H1 (cell line): ENCODE measurements around the gene ELL2. TPM values are rescaled to one million over a fixed set of nuclear protein-coding genes. Genes with fewer than 3 reads are reported as not detected.

Experiments used
- CTCF ChIA-PET: fragments of 300-600 bp; sonication (Branson Sonifier 250); formaldehyde crosslinking; loops from one replicate; lab custom pipeline; 2021; ENCODE audit not compliant: partially characterized antibody; lab: Charles Lee
- POLR2A ChIA-PET: fragments of 300-600 bp; sonication (Branson Sonifier 250); formaldehyde crosslinking; loops from one replicate; lab custom pipeline; 2021; ENCODE audit warnings: inconsistent platforms; ENCODE audit not compliant: partially characterized antibody; lab: Charles Lee
- DNase-seq, 2 experiments: peaks; one replicate each; pipeline versions ENCODE4 v3.0.0 to v3.0.0-alpha.2; 2010 to 2022; ENCODE audit warnings: low spot score in 2 of 2, low read depth in 1 of 2, mixed read lengths in 1 of 2
- FAIRE-seq: peaks from 2 replicates; lab custom pipeline; 2011; peaks lifted over from hg19 to GRCh38; lab: Jason Lieb, UNC
- H2AFZ ChIP-seq: 2 replicates; pipeline ENCODE4 v1.8.1; 2012; ENCODE audit warnings: low read length, inconsistent platforms
- H2AK5ac ChIP-seq: 2 replicates; pipeline ENCODE4 v1.6.1; 2013; ENCODE audit warnings: low read depth, low read length
- H2BK120ac ChIP-seq: replicated peaks from 2 replicates; pipeline ENCODE3; 2013; ENCODE audit warnings: low read depth, low read length, inconsistent platforms
- H2BK12ac ChIP-seq: 2 replicates; pipeline ENCODE4 v1.6.1; 2013; ENCODE audit warnings: low read depth, low read length
- H2BK15ac ChIP-seq: 2 replicates; pipeline ENCODE4 v1.6.1; 2013; ENCODE audit warnings: low read length
- H2BK20ac ChIP-seq: 2 replicates; pipeline ENCODE4 v1.6.1; 2013; ENCODE audit warnings: low read length
- H2BK5ac ChIP-seq: 2 replicates; pipeline ENCODE4 v1.6.1; 2013; ENCODE audit warnings: low read depth, low read length
- H3K14ac ChIP-seq: 2 replicates; pipeline ENCODE4 v1.6.1; 2013; ENCODE audit warnings: inconsistent platforms; ENCODE audit not compliant: insufficient read length
- H3K18ac ChIP-seq: 2 replicates; pipeline ENCODE4 v1.6.1; 2013; ENCODE audit warnings: low read length; ENCODE audit errors: extremely low read depth
- H3K23ac ChIP-seq: 2 replicates; pipeline ENCODE4 v1.6.1; 2013; ENCODE audit warnings: inconsistent platforms; ENCODE audit not compliant: insufficient read length
- H3K23me2 ChIP-seq: 2 replicates; pipeline ENCODE4 v1.6.1; 2013; ENCODE audit warnings: low read depth, low read length
- H3K27ac ChIP-seq: 2 replicates; pipeline ENCODE4 v1.6.1; 2011; ENCODE audit warnings: low read depth, low read length, inconsistent platforms
- H3K27me3 ChIP-seq, 4 experiments: replicated peaks in 1 of 4; 1 replicate in 1 of 4; 2 replicates in 3 of 4; pipeline versions ENCODE4 v1.6.1 to v1.8.1; 2011 to 2013; ENCODE audit warnings: low read length in 3 of 4, mild to moderate bottlenecking in 3 of 4, inconsistent platforms in 2 of 4, mixed read lengths in 2 of 4, moderate library complexity in 1 of 4; ENCODE audit not compliant: control insufficient read depth in 3 of 4, insufficient read depth in 3 of 4; ENCODE audit errors: extremely low read depth in 1 of 4
- H3K36me3 ChIP-seq, 4 experiments: 2 replicates each; pipeline versions ENCODE4 v1.6.1 to v1.8.1; 2011 to 2013; ENCODE audit warnings: mild to moderate bottlenecking in 4 of 4, low read length in 3 of 4, moderate library complexity in 2 of 4, control low read depth in 1 of 4, inconsistent platforms in 1 of 4; ENCODE audit not compliant: insufficient read depth in 4 of 4, control insufficient read depth in 2 of 4
- H3K4ac ChIP-seq: replicated peaks from 2 replicates; pipeline ENCODE3; 2013; ENCODE audit warnings: low read length, low read depth, mixed read lengths, inconsistent platforms; ENCODE audit not compliant: insufficient read length
- H3K4me1 ChIP-seq, 4 experiments: replicated peaks in 1 of 4; 1 replicate in 1 of 4; 2 replicates in 3 of 4; pipeline versions ENCODE4 v1.6.1 to v1.8.1; 2011 to 2013; ENCODE audit warnings: low read length in 3 of 4, inconsistent platforms in 2 of 4, mixed read lengths in 1 of 4; ENCODE audit not compliant: insufficient read depth in 4 of 4, control insufficient read depth in 3 of 4
- H3K4me2 ChIP-seq, 2 experiments: 2 replicates each; pipeline versions ENCODE4 v1.6.1 to v1.8.1; 2011 to 2013; ENCODE audit warnings: low read depth in 2 of 2, low read length in 2 of 2, control low read depth in 1 of 2, inconsistent platforms in 1 of 2, mild to moderate bottlenecking in 1 of 2; ENCODE audit not compliant: insufficient read depth in 1 of 2
- H3K4me3 ChIP-seq, 4 experiments: fragments of 200-600, 300-600 bp in 1 of 4; sonication (generic), shearing (Covaris generic), sonication (Bioruptor Twin) in 1 of 4; 2 replicates each; pipeline versions ENCODE4 v1.5.1 to v1.8.1; 2011 to 2016; ENCODE audit warnings: low read length in 4 of 4, low read depth in 3 of 4, control low read depth in 2 of 4, inconsistent platforms in 2 of 4, mild to moderate bottlenecking in 2 of 4, mixed read lengths in 1 of 4, moderate library complexity in 1 of 4; ENCODE audit not compliant: insufficient read depth in 2 of 4; ENCODE audit errors: extremely low read depth in 1 of 4
- H3K56ac ChIP-seq: replicated peaks from 2 replicates; pipeline ENCODE3; 2013; ENCODE audit warnings: low read depth, mild to moderate bottlenecking, mixed read lengths, low read length, inconsistent platforms; ENCODE audit not compliant: insufficient read length
- H3K79me1 ChIP-seq: 2 replicates; pipeline ENCODE4 v1.6.1; 2013; ENCODE audit warnings: low read depth, low read length, control low read depth
- H3K79me2 ChIP-seq, 2 experiments: 2 replicates each; pipeline versions ENCODE4 v1.6.1 to v1.8.1; 2012 to 2013; ENCODE audit warnings: low read length in 2 of 2, mild to moderate bottlenecking in 2 of 2, inconsistent platforms in 1 of 2; ENCODE audit not compliant: insufficient read depth in 2 of 2, control insufficient read depth in 1 of 2
- H3K9ac ChIP-seq, 4 experiments: replicated peaks in 1 of 4; 1 replicate in 1 of 4; 2 replicates in 3 of 4; pipeline versions ENCODE4 v1.6.1 to v1.8.1; 2011 to 2013; ENCODE audit warnings: low read depth in 3 of 4, low read length in 3 of 4, control low read depth in 2 of 4, mild to moderate bottlenecking in 2 of 4, moderate library complexity in 2 of 4, inconsistent platforms in 1 of 4; ENCODE audit errors: extremely low read depth in 1 of 4
- H3K9me3 ChIP-seq, 2 experiments: 2 replicates each; pipeline versions ENCODE4 v1.6.1 to v1.8.1; 2012 to 2013; ENCODE audit warnings: mild to moderate bottlenecking in 2 of 2, moderate library complexity in 2 of 2, control low read depth in 1 of 2, inconsistent platforms in 1 of 2, low read depth in 1 of 2, low read length in 1 of 2, mixed read lengths in 1 of 2; ENCODE audit not compliant: insufficient read depth in 2 of 2
- H4K20me1 ChIP-seq, 2 experiments: replicated peaks in 1 of 2; 2 replicates each; pipeline versions ENCODE3 to v1.8.1; 2011 to 2013; ENCODE audit warnings: inconsistent platforms in 2 of 2, low read length in 2 of 2, mild to moderate bottlenecking in 1 of 2; ENCODE audit not compliant: insufficient read depth in 2 of 2, control insufficient read depth in 1 of 2
- H4K5ac ChIP-seq: 2 replicates; pipeline ENCODE4 v1.6.1; 2013; ENCODE audit warnings: low read length, low read depth, mixed read lengths, inconsistent platforms; ENCODE audit not compliant: insufficient read length
- H4K8ac ChIP-seq: 2 replicates; pipeline ENCODE4 v1.8.0; 2013; ENCODE audit warnings: mild to moderate bottlenecking, moderate library complexity, low read length, inconsistent platforms; ENCODE audit not compliant: insufficient read depth; ENCODE audit errors: extremely low read depth
- H4K91ac ChIP-seq: replicated peaks from 2 replicates; pipeline ENCODE3; 2013; ENCODE audit warnings: low read length, mixed read lengths, inconsistent platforms; ENCODE audit not compliant: insufficient read length
- PHF8 ChIP-seq: fragments of 200-600 bp; sonication (generic); conservative IDR thresholded peaks from 2 replicates; pipeline ENCODE4 v1.7.1; 2012; ENCODE audit warnings: low read depth, mild to moderate bottlenecking, inconsistent platforms, low read length, moderate library complexity
- SP2 ChIP-seq: IDR thresholded peaks from 2 replicates; pipeline ENCODE4 v1.6.1; 2012; ENCODE audit warnings: mild to moderate bottlenecking, low read length, inconsistent platforms
- WGBS, 2 experiments: shearing (Covaris generic) in 1 of 2; methylation state at CpG; one replicate each; pipeline versions ENCODE4 v1.1.6 to v1.1.7; 2013 to 2015; ENCODE audit warnings: low lambda C conversion rate in 2 of 2, mixed read lengths in 2 of 2, inconsistent platforms in 1 of 2, low coverage in 1 of 2, missing lambda C conversion rate in 1 of 2; ENCODE audit not compliant: insufficient replicate concordance in 2 of 2, insufficient coverage in 1 of 2, insufficient read length in 1 of 2; ENCODE audit errors: extremely low coverage in 1 of 2, missing lambda C conversion rate in 1 of 2; 5-methylcytosine and 5-hydroxymethylcytosine counted together
- polyA plus RNA-seq, 7 experiments: library from polyadenylated mRNA; depleted of rRNA in 3 of 7; stranded (reverse) in 5 of 7; unstranded in 2 of 7; fragments of >200 nt in 5 of 7; fragments of 200-250 nt in 2 of 7; gene quantifications; 1 replicate in 5 of 7; 2 replicates in 1 of 7; 4 replicates in 1 of 7; pipeline versions ENCODE4 v1.2.1 to v1.2.3, GENCODE V29; 2011 to 2013; ENCODE audit warnings: missing spikeins in 2 of 7, mixed read lengths in 2 of 7
- total RNA-seq: library from RNA; stranded (reverse); fragmentation: NEBNext Ultra II Directional; extraction: Animal tissue kit (Norgen Biotek cat#: 25700); gene quantifications from 2 replicates; pipeline ENCODE4 v1.2.1, GENCODE V29; 2021

ELL2 gene
- total and polyA plus RNA-seq, 2 of the 8 experiments (the other 6 are each of a cell fraction or from before 2014, with no cell fraction given), result 6.3 to 29.4 TPM

DNA sequence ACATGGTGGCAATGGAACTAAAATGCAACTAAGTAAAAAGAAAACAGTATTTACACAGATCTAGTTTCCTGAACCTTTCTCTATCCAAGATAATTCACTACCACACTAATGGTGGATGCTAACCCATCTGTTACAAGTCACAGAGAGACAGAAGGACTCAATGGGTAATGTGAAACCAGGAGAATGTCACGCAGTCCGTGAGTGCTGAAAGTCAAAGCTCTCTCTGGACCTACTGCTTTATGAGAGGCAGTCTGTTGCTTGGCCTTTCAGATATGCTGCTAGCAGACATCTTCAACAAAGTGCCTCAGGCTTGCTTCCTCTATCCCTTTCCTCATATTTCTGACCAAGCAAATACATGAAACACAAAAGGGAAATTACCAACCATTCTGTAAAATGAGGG lies 70.2 kb downstream of the ELL2 start:
- Histone ChIP-seq H2BK5ac (no peak overlapping the region), H3K14ac (no peak overlapping the region), H2BK20ac (no peak overlapping the region), H3K18ac (no peak overlapping the region), H2AK5ac (no peak overlapping the region), H3K9ac (no peak overlapping the region), H2BK15ac (no peak overlapping the region), H2BK120ac (no peak overlapping the region), H2BK12ac (no peak overlapping the region), H3K56ac (no peak overlapping the region), H3K23ac (no peak overlapping the region), H4K91ac (no peak overlapping the region), H3K4ac (no peak overlapping the region), H3K4me3 (no peak overlapping the region), H3K4me1 (peaks cover 0 to 9% (median 6%) of the 10 kb centered on the region in 4 experiments; a peak in 4 of 7 replicates), H3K27ac (no peak overlapping the region), H3K36me3 (peaks cover 0 to 5% (median 0%) of the 10 kb centered on the region in 4 experiments; a peak in 3 of 8 replicates), H3K79me1 (no peaks in the 10 kb centered on the region), H3K9me3 (peaks cover 0 to 2% of the 10 kb centered on the region in 2 experiments; a peak in 1 of 4 replicates), H3K23me2 (no peaks in the 10 kb centered on the region), H4K8ac (no peak overlapping the region), H4K20me1 (no peaks in the 10 kb centered on the region), H3K4me2 (no peak overlapping the region), H3K79me2 (no peaks in the 10 kb centered on the region), H2AFZ (no peak overlapping the region), H4K5ac (no peak overlapping the region), H3K27me3 (no peaks in the 10 kb centered on the region)
- no peak for DNase-seq
- CTCF ChIA-PET, result interaction anchor here (0.8 to 6.4 kb wide), 9 partner anchors 8 to 445 kb away, joined by 3 to 43 read pairs (median 4); no protein-coding TSS in a partner anchor
- POLR2A ChIA-PET, result interaction anchor here (1.2 kb wide), 1 partner anchor 70 kb away, joined by 3 read pairs; no protein-coding TSS in a partner anchor
- TF ChIP-seq PHF8 (no peak), SP2 (no peak)
- 93% methylated on average over 2 of the region's 2 CpGs; no CpG with 5 or more reads in 1 of the 2 experiments for WGBS, 2 experiments
- no peak for FAIRE-seq
